ENCODE measurements around the gene PEX11G. TPM values are rescaled to one million over a fixed set of nuclear protein-coding genes. Genes with fewer than 3 reads are reported as not detected.

Gene PEX11G
- total RNA-seq, 1 experiment from 2014 or later: 2.9 TPM

DNA sequence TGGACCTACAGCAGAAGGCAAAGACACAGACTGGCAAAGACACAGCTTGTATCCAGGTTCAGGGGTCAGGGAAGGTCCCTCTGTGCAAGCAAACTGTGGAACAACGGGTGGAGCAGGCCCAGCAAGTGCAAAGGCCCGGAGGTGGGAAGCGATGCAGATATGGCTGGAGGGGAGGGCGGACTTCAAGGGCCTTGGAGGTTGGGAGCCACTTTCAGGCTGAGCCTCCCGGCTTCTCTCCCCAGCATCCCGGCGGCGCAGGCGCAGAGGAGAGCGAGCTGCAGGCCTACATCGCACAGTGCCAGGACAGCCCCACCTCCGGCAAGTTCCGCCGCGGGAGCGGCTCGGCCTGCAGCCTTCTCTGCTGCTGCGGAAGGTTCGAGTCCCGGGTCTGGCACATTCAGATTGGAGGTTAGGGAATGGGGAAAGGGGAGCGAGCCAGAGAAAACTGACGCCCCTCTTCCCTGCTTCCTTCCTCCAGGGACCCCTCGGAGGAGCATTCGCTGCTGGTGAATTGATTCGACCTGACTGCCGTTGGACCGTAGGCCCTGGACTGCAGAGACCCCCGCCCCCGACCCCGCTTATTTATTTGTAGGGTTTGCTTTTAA, 44.5 kb upstream of the PEX11G start:
- POLR2A ChIA-PET: no interaction called here
- CTCF ChIA-PET: no interaction called here
- intact Hi-C loops (cut with micrococcal nuclease; ENCODE audit: unreplicated experiment) (no loop called here), in situ Hi-C loops (cut with HindIII; ENCODE audit: low pct_unique_long_range_greater_than_20kb, low sequenced_read_pairs) (no loop called here)
- ATAC-seq (no peak), DNase-seq (ENCODE audit: low read depth, low spot score) (no peak)
- no peaks in the 10 kb centered on the region for H3K27me3 ChIP-seq (ENCODE audit: control insufficient read depth, insufficient read depth, low read length)
- 0 out of 2 replicates have a peak, but pooled peaks cover 7% of the 10 kb centered on the region for H3K4me1 ChIP-seq (ENCODE audit: control insufficient read depth, insufficient read depth, low read length)
- peak overlapping the region; percentile 84 for H3K27ac ChIP-seq (ENCODE audit: low read length)
- no peaks in the 10 kb centered on the region for H3K9me3 ChIP-seq (ENCODE audit: control insufficient read depth, insufficient read depth, low read depth, low read length)
- H3K36me3 ChIP-seq (ENCODE audit: control insufficient read depth, insufficient read depth, low read length): peaks cover 8% of the 10 kb centered on the region; the same call in 1 of the 2 replicates
- TF ChIP-seq TCF7L2 (IDR thresholded peaks at IDR 0.05; ENCODE audit: low read depth, low read length) (no peak), POLR2AphosphoS5 (IDR thresholded peaks at IDR 0.05; ENCODE audit: low read depth, low read length) (no peak), SIN3A (IDR thresholded peaks at IDR 0.05; ENCODE audit: borderline replicate concordance, insufficient read depth, low read depth, low read length) (no peak)
- TF ChIP-seq, protein P1, sequence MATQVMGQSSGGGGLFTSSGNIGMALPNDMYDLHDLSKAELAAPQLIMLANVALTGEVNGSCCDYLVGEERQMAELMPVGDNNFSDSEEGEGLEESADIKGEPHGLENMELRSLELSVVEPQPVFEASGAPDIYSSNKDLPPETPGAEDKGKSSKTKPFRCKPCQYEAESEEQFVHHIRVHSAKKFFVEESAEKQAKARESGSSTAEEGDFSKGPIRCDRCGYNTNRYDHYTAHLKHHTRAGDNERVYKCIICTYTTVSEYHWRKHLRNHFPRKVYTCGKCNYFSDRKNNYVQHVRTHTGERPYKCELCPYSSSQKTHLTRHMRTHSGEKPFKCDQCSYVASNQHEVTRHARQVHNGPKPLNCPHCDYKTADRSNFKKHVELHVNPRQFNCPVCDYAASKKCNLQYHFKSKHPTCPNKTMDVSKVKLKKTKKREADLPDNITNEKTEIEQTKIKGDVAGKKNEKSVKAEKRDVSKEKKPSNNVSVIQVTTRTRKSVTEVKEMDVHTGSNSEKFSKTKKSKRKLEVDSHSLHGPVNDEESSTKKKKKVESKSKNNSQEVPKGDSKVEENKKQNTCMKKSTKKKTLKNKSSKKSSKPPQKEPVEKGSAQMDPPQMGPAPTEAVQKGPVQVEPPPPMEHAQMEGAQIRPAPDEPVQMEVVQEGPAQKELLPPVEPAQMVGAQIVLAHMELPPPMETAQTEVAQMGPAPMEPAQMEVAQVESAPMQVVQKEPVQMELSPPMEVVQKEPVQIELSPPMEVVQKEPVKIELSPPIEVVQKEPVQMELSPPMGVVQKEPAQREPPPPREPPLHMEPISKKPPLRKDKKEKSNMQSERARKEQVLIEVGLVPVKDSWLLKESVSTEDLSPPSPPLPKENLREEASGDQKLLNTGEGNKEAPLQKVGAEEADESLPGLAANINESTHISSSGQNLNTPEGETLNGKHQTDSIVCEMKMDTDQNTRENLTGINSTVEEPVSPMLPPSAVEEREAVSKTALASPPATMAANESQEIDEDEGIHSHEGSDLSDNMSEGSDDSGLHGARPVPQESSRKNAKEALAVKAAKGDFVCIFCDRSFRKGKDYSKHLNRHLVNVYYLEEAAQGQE (IDR thresholded peaks at IDR 0.05; ENCODE audit: insufficient read depth in 1 of 2, low read depth in 2 of 2, low read length in 1 of 2): no peak
- TF ChIP-seq, protein P2, sequence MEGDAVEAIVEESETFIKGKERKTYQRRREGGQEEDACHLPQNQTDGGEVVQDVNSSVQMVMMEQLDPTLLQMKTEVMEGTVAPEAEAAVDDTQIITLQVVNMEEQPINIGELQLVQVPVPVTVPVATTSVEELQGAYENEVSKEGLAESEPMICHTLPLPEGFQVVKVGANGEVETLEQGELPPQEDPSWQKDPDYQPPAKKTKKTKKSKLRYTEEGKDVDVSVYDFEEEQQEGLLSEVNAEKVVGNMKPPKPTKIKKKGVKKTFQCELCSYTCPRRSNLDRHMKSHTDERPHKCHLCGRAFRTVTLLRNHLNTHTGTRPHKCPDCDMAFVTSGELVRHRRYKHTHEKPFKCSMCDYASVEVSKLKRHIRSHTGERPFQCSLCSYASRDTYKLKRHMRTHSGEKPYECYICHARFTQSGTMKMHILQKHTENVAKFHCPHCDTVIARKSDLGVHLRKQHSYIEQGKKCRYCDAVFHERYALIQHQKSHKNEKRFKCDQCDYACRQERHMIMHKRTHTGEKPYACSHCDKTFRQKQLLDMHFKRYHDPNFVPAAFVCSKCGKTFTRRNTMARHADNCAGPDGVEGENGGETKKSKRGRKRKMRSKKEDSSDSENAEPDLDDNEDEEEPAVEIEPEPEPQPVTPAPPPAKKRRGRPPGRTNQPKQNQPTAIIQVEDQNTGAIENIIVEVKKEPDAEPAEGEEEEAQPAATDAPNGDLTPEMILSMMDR (IDR thresholded peaks at IDR 0.05): no peak
- peak overlapping the region; percentile 78 to 83 for H3K4me3 ChIP-seq (ENCODE audit: low read depth in 2 of 2, low read length in 2 of 2)
- BruUV-seq (replicated peaks): no TSS peak

DNA sequence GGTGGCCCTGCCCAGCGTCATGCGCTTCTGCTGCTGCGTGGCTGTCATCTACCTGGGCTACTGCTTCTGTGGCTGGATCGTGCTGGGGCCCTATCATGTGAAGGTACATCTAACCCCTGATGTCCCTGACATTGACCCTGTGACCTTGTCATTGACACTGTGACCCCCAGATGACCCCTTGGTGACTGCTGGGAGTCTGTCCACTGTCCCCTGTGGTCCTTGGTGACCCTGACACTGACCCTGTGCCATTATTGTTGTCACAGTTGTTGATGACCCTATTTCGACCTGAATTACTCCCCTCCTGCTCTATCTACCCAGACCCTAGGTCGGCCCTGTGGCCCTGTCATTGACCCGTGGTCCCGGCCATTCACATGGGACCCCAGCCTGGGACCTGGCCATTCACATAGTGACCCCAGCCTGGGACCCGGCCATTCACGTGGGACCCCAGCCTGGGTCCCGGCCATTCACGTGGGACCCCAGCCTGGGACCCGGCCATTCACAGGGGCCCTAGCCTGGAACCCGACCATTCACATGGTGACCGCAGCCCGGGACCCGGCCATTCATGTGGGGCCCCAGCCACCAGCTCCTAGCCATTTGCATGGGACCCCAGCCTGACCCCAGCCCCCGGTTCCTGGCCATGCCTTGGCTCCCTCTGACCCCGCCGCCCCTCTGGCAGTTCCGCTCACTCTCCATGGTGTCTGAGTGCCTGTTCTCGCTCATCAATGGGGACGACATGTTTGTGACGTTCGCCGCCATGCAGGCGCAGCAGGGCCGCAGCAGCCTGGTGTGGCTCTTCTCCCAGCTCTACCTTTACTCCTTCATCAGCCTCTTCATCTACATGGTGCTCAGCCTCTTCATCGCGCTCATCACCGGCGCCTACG, 41.0 kb upstream of the PEX11G start:
- DNase-seq (ENCODE audit: low read depth, low spot score) (no peak), ATAC-seq (no peak)
- H3K4me1 ChIP-seq (ENCODE audit: control insufficient read depth, insufficient read depth, low read length): 0 out of 2 replicates have a peak, but pooled peaks cover 7% of the 10 kb centered on the region
- ChIA-PET CTCF (no interaction called here), POLR2A (no interaction called here)
- intact Hi-C loops (cut with micrococcal nuclease; ENCODE audit: unreplicated experiment) (no loop called here), in situ Hi-C loops (cut with HindIII; ENCODE audit: low pct_unique_long_range_greater_than_20kb, low sequenced_read_pairs) (no loop called here)
- H3K36me3 ChIP-seq (ENCODE audit: control insufficient read depth, insufficient read depth, low read length): peaks cover 2% of the 10 kb centered on the region; the same call in 1 of the 2 replicates
- no peak for TF ChIP-seq POLR2AphosphoS5 (IDR thresholded peaks at IDR 0.05; ENCODE audit: low read depth, low read length)
- TF ChIP-seq, protein P1 (IDR thresholded peaks at IDR 0.05; ENCODE audit: insufficient read depth in 1 of 2, low read depth in 2 of 2, low read length in 1 of 2): no peak
- TF ChIP-seq, protein P2 (IDR thresholded peaks at IDR 0.05): no peak
- no peak for TF ChIP-seq TCF7L2 (IDR thresholded peaks at IDR 0.05; ENCODE audit: low read depth, low read length)
- TF ChIP-seq SIN3A (IDR thresholded peaks at IDR 0.05; ENCODE audit: borderline replicate concordance, insufficient read depth, low read depth, low read length): no peak
- H3K4me3 ChIP-seq (ENCODE audit: low read depth in 2 of 2, low read length in 2 of 2): no peak overlapping the region
- no peaks in the 10 kb centered on the region for H3K9me3 ChIP-seq (ENCODE audit: control insufficient read depth, insufficient read depth, low read depth, low read length)
- BruUV-seq (replicated peaks): no TSS peak
- no peaks in the 10 kb centered on the region for H3K27me3 ChIP-seq (ENCODE audit: control insufficient read depth, insufficient read depth, low read length)
- no peak overlapping the region for H3K27ac ChIP-seq (ENCODE audit: low read length)
